ENCODE data around the gene TMPRSS6. TPM values are rescaled to one million over a fixed set of nuclear protein-coding genes. Genes with fewer than 3 reads are reported as not detected.

Gene TMPRSS6
- total RNA-seq, 1 experiment from 2014 or later: not detected

DNA sequence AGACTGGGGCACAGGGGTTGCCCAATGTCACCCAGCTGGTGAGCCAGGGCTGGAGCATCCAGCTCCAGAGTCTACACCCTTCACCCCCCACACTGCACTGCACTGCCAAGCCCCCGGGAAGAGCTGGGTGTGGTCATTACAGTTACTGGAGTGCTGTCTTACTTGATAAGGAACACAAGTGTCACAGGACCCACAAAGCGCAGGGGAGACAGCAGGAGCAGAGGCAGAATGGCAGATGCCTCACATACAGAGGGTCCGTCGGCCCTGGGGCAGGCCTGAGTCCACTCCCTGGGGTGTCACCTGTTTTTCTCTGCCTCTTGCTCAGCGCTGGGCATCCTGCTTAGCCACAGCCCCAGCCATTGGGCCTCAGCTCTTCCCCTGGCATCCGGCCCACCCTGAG is 32.5 kb upstream of the TMPRSS6 start:
- H3K36me3 Mint-ChIP-seq (ENCODE audit: insufficient read depth, unreplicated experiment): no peaks in the 10 kb centered on the region
- H3K4me1 Mint-ChIP-seq (ENCODE audit: low read depth, unreplicated experiment): peaks cover 12% of the 10 kb centered on the region
- H3K27me3 Mint-ChIP-seq (ENCODE audit: unreplicated experiment): peaks cover 86% of the 10 kb centered on the region
- no peak for DNase-seq
- no TSS peak for BruUV-seq (replicated peaks)
- H3K27ac Mint-ChIP-seq (ENCODE audit: unreplicated experiment): no peak overlapping the region
- CTCF ChIA-PET: interaction anchor here (0.6 to 1.1 kb wide), 2 partner anchors 38 to 301 kb away, joined by 3 to 10 read pairs; no protein-coding TSS in a partner anchor
- TF ChIP-seq, protein P1, sequence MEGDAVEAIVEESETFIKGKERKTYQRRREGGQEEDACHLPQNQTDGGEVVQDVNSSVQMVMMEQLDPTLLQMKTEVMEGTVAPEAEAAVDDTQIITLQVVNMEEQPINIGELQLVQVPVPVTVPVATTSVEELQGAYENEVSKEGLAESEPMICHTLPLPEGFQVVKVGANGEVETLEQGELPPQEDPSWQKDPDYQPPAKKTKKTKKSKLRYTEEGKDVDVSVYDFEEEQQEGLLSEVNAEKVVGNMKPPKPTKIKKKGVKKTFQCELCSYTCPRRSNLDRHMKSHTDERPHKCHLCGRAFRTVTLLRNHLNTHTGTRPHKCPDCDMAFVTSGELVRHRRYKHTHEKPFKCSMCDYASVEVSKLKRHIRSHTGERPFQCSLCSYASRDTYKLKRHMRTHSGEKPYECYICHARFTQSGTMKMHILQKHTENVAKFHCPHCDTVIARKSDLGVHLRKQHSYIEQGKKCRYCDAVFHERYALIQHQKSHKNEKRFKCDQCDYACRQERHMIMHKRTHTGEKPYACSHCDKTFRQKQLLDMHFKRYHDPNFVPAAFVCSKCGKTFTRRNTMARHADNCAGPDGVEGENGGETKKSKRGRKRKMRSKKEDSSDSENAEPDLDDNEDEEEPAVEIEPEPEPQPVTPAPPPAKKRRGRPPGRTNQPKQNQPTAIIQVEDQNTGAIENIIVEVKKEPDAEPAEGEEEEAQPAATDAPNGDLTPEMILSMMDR (IDR thresholded peaks at IDR 0.05; ENCODE audit: unreplicated experiment): no peak
- H3K4me3 Mint-ChIP-seq (ENCODE audit: low read depth, unreplicated experiment): no peak overlapping the region
- H3K9me3 Mint-ChIP-seq (ENCODE audit: low read depth, unreplicated experiment): no peaks in the 10 kb centered on the region
- intact Hi-C loops (cut with micrococcal nuclease; ENCODE audit: unreplicated experiment): no loop called here

DNA sequence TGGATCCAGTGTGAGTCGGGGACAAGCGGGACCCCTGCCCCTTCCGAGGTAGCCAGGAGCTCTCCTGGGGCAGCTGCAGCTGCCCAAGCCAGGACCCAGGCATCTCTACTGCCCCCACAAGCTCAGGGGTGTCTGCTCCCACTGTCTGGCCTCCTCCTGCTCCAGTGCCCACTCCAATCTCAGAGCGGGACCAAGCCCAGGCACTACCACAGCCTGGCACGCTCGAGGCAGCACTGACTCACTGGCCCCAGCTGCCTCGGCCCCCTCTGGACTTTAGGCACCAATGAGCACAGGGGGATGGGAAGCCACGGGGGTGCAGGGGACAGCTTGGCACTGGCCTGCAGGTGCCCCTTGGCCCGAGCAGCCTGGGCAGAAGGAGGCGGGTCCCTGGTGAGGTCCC is 32.0 kb upstream of the TMPRSS6 start:
- DNase-seq: no peak
- Mint-ChIP-seq H3K36me3 (ENCODE audit: insufficient read depth, unreplicated experiment) (no peaks in the 10 kb centered on the region), H3K4me3 (ENCODE audit: low read depth, unreplicated experiment) (no peak overlapping the region), H3K9me3 (ENCODE audit: low read depth, unreplicated experiment) (no peaks in the 10 kb centered on the region), H3K27me3 (ENCODE audit: unreplicated experiment) (peaks cover 86% of the 10 kb centered on the region), H3K4me1 (ENCODE audit: low read depth, unreplicated experiment) (peaks cover 12% of the 10 kb centered on the region), H3K27ac (ENCODE audit: unreplicated experiment) (no peak overlapping the region)
- CTCF ChIA-PET: interaction anchor here (0.6 to 1.1 kb wide), 2 partner anchors 24 to 37 kb away, joined by 3 read pairs; no protein-coding TSS in a partner anchor
- no TSS peak for BruUV-seq (replicated peaks)
- intact Hi-C loops (cut with micrococcal nuclease; ENCODE audit: unreplicated experiment): no loop called here
- TF ChIP-seq, protein P1 (IDR thresholded peaks at IDR 0.05; ENCODE audit: unreplicated experiment): no peak

DNA sequence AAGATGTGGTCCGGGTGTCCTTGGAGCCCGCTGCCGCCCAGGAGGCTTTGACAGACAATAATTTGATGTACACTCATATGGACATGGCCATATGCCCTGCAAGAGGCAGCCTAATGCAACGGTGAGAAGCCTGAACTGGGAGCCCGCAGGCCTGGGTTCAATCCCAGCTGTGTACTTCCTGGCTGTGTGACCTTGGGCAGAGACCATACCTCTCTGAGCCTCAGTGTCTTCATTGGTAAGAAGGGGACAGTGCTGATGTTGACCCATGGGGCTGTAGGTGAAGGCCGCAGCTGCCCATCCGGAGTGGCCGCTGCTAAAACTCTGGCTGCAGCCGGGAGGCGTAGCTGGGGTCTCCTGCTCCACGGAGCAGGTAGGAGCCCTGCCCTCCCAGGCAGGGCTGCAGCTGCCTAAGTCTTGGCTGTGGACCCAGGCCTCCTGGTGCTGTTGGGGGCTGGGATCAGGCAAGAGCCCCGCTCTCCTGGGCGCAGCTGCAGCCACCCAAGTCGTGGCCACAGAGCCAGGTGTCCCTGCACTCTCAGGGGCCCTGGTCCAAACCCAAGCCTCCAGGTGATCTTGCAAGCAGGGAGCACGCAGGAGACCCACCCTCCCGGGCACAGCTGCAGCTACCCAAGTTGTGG is 31.3 kb upstream of the TMPRSS6 start:
- H3K27ac Mint-ChIP-seq (ENCODE audit: unreplicated experiment): no peak overlapping the region
- H3K36me3 Mint-ChIP-seq (ENCODE audit: insufficient read depth, unreplicated experiment): no peaks in the 10 kb centered on the region
- peaks cover 6% of the 10 kb centered on the region for H3K4me1 Mint-ChIP-seq (ENCODE audit: low read depth, unreplicated experiment)
- TF ChIP-seq, protein P1 (IDR thresholded peaks at IDR 0.05; ENCODE audit: unreplicated experiment): no peak
- BruUV-seq (replicated peaks): no TSS peak
- intact Hi-C loops (cut with micrococcal nuclease; ENCODE audit: unreplicated experiment): no loop called here
- no peak overlapping the region for H3K4me3 Mint-ChIP-seq (ENCODE audit: low read depth, unreplicated experiment)
- CTCF ChIA-PET: interaction anchor here (0.6 to 1.1 kb wide), 2 partner anchors 24 to 36 kb away, joined by 3 read pairs; no protein-coding TSS in a partner anchor
- peaks cover 86% of the 10 kb centered on the region for H3K27me3 Mint-ChIP-seq (ENCODE audit: unreplicated experiment)
- H3K9me3 Mint-ChIP-seq (ENCODE audit: low read depth, unreplicated experiment): no peaks in the 10 kb centered on the region
- no peak for DNase-seq

DNA sequence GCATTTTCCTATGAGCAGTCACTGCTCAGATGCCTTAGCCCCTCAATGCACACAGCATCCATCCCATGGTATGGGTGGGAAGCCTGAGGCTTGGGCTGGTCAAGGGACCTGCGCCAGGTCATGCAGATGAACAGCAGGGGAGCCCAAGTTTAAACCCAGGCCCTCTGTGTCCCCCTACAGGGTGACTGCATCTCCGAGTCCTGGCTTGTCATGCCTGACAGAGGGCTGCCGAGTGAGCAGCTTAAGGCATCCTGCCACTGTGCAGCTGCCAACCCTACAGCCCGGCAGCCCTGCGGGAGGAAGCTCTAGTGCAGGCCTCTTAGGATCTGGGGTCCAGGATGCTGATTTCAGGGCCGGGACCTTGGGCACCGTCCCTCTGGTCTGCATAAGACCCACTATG is 30.2 kb upstream of the TMPRSS6 start:
- intact Hi-C loops (cut with micrococcal nuclease; ENCODE audit: unreplicated experiment): no loop called here
- no peak overlapping the region for H3K4me3 Mint-ChIP-seq (ENCODE audit: low read depth, unreplicated experiment)
- TF ChIP-seq, protein P1 (IDR thresholded peaks at IDR 0.05; ENCODE audit: unreplicated experiment): no peak
- no peak for DNase-seq
- BruUV-seq (replicated peaks): no TSS peak
- H3K36me3 Mint-ChIP-seq (ENCODE audit: insufficient read depth, unreplicated experiment): no peaks in the 10 kb centered on the region
- no peaks in the 10 kb centered on the region for H3K4me1 Mint-ChIP-seq (ENCODE audit: low read depth, unreplicated experiment)
- H3K27me3 Mint-ChIP-seq (ENCODE audit: unreplicated experiment): peaks cover 86% of the 10 kb centered on the region
- H3K9me3 Mint-ChIP-seq (ENCODE audit: low read depth, unreplicated experiment): no peaks in the 10 kb centered on the region
- CTCF ChIA-PET: no interaction called here
- H3K27ac Mint-ChIP-seq (ENCODE audit: unreplicated experiment): no peak overlapping the region

Measured in Calu3 (cell line).